Type B pancreatic cell (in vitro differentiated cells): Measurements from ENCODE around the gene ABCA7. TPM values are rescaled to one million over a fixed set of nuclear protein-coding genes. Genes with fewer than 3 reads are reported as not detected.
A peak's percentile ranks its signal among the peaks of the same experiment; 100 is the strongest.

ENCODE experiments used
- DNase-seq: peaks from one replicate; pipeline ENCODE4 v3.0.0; 2021; ENCODE audit warnings: mixed read lengths; ENCODE audit not compliant: unreplicated experiment; ENCODE audit errors: extremely low spot score
- H3K27ac Mint-ChIP-seq: 2 replicates; pipeline ENCODE4 v1.8.0; 2021; ENCODE audit warnings: mild to moderate bottlenecking, mixed read lengths
- H3K27me3 Mint-ChIP-seq: 2 replicates; pipeline ENCODE4 v1.8.0; 2021; ENCODE audit warnings: mixed read lengths
- H3K36me3 Mint-ChIP-seq: 2 replicates; pipeline ENCODE4 v1.8.0; 2021; ENCODE audit warnings: mixed read lengths
- H3K4me1 Mint-ChIP-seq: one replicate; pipeline ENCODE4 v1.8.0; 2021; ENCODE audit warnings: mixed read lengths; ENCODE audit not compliant: unreplicated experiment
- H3K4me3 Mint-ChIP-seq: 2 replicates; pipeline ENCODE4 v1.8.0; 2021; ENCODE audit warnings: mild to moderate bottlenecking, mixed read lengths
- H3K9me3 Mint-ChIP-seq: 2 replicates; pipeline ENCODE4 v1.8.0; 2021; ENCODE audit warnings: mixed read lengths
- CTCF ChIP-seq: fragments of 200-600 bp; sonication (generic); conservative IDR thresholded peaks from 2 replicates; pipeline ENCODE4 v1.5.0; 2021; ENCODE audit warnings: antibody characterized with exemption, mild to moderate bottlenecking
- total RNA-seq: library from RNA; stranded (reverse); gene quantifications from 2 replicates; pipeline ENCODE4 v1.2.1, GENCODE V29; 2021; ENCODE audit warnings: low replicate concordance

The ABCA7 gene
- total RNA-seq, 1 donor from 2014 or later = 26.1 TPM

DNA sequence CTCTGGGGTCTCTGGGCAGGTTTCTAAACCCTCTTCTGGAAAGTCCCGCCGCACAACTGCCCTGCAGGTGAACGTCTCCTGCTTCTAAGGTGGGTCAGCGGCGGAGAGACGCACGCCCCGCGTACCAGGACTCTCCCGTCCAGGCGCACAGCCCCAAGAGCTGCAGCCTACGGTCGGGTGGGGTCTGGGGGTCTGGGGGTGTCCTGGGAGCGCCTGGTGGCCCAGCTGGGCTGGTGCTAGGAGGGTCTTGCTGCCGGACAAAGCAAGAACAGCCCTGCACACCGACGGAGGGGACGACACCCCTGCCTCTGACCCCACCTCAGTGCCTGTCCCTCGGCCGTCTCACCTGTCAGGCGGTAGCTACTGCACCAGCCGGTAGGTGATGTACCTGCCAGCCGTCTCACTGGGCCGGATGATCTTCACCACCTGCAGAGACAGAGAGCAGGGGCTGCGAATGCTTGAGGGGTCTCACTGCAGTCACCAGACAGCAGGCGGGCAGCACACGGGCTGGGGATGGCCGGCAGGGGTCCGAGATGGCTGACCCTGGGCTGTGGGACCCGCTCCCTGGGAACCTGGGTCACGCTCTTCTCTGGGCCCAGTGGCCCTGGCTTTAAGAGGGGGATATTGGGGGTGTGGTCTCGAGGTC is 49.3 kb downstream of the ABCA7 start:
- H3K27me3 Mint-ChIP-seq = no peaks in the 10 kb centered on the region
- TF ChIP-seq CTCF = no peak
- H3K9me3 Mint-ChIP-seq = no peaks in the 10 kb centered on the region
- no peaks in the 10 kb centered on the region for H3K4me1 Mint-ChIP-seq
- no peak for DNase-seq
- no peak overlapping the region for H3K4me3 Mint-ChIP-seq
- H3K27ac Mint-ChIP-seq = no peak overlapping the region
- no peaks in the 10 kb centered on the region for H3K36me3 Mint-ChIP-seq

GRCh38 chr19:1089891-1090290 is 50.0 kb downstream of the ABCA7 start:
- H3K27ac Mint-ChIP-seq = no peak overlapping the region
- no peaks in the 10 kb centered on the region for H3K9me3 Mint-ChIP-seq
- H3K4me1 Mint-ChIP-seq = no peaks in the 10 kb centered on the region
- DNase-seq = no peak
- no peaks in the 10 kb centered on the region for H3K36me3 Mint-ChIP-seq
- H3K4me3 Mint-ChIP-seq = no peak overlapping the region
- H3K27me3 Mint-ChIP-seq = no peaks in the 10 kb centered on the region
- TF ChIP-seq CTCF = no peak

- no peaks in the 10 kb centered on the region for H3K36me3 Mint-ChIP-seq
Measured at GRCh38 chr19:1090731-1091543, 51.0 kb downstream of the ABCA7 start.

GRCh38 chr19:1091544-1092175 is 51.8 kb downstream of the ABCA7 start:
- DNase-seq = no peak
- no peaks in the 10 kb centered on the region for H3K36me3 Mint-ChIP-seq
- no peaks in the 10 kb centered on the region for H3K9me3 Mint-ChIP-seq
- no peak for TF ChIP-seq CTCF
- H3K4me1 Mint-ChIP-seq = peaks cover 5% of the 10 kb centered on the region
- no peaks in the 10 kb centered on the region for H3K27me3 Mint-ChIP-seq
- no peak overlapping the region for H3K4me3 Mint-ChIP-seq
- no peak overlapping the region for H3K27ac Mint-ChIP-seq

More at GRCh38 chr19:1090731-1091543, 51.0 kb downstream of the ABCA7 start:
- Mint-ChIP-seq H3K27me3 (no peaks in the 10 kb centered on the region), H3K27ac (no peak overlapping the region), H3K4me3 (no peak overlapping the region), H3K4me1 (peaks cover 5% of the 10 kb centered on the region), H3K9me3 (no peaks in the 10 kb centered on the region)
- TF ChIP-seq CTCF = no peak
- no peak for DNase-seq

- H3K36me3 Mint-ChIP-seq = no peaks in the 10 kb centered on the region
- H3K9me3 Mint-ChIP-seq = no peaks in the 10 kb centered on the region
- H3K4me3 Mint-ChIP-seq = peak overlapping the region; percentile 94
- H3K27ac Mint-ChIP-seq = no peak overlapping the region
- no peaks in the 10 kb centered on the region for H3K27me3 Mint-ChIP-seq
- peaks cover 5% of the 10 kb centered on the region for H3K4me1 Mint-ChIP-seq
- TF ChIP-seq CTCF = no peak
- DNase-seq = no peak
Measured at GRCh38 chr19:1093330-1093729, 53.4 kb downstream of the ABCA7 start.
